GM21381 (cell line): ENCODE measurements around the gene KRTCAP2.
A peak's percentile ranks its signal among the peaks of the same experiment; 100 is the strongest.
"Not testable (repeated sequence)": the region's sequence is repeated elsewhere in the genome, so short reads cannot be mapped to it uniquely, and the experiment has no call there.

Experiments used
- ATAC-seq: cut with Tn5 transposase; IDR thresholded peaks from one replicate; pipeline ENCODE4 v1.9.1; 2021; ENCODE audit warnings: mild to moderate bottlenecking, moderate library complexity; ENCODE audit not compliant: unreplicated experiment

KRTCAP2 gene

GRCh38 chr1:155172732-155173477, at the start of gene KRTCAP2:
KRTCAP2 (minus strand) TSS chr1:155173304; CDS start chr1:155173224, 80 bp downstream.
- ATAC-seq: peak; percentile 72

- not testable (repeated sequence) for ATAC-seq
These were observed 47.3 kb upstream of the KRTCAP2 start for GRCh38 chr1:155220211-155220965.

GRCh38 chr1:155219592-155220031, 46.5 kb upstream of the KRTCAP2 start:
- no peak for ATAC-seq

GRCh38 chr1:155218854-155219591, 45.9 kb upstream of the KRTCAP2 start:
- no peak for ATAC-seq

- not testable (repeated sequence) for ATAC-seq
These were observed 41.6 kb upstream of the KRTCAP2 start for GRCh38 chr1:155214702-155215101.

- not testable (repeated sequence) for ATAC-seq
These were observed 38.9 kb upstream of the KRTCAP2 start for GRCh38 chr1:155212051-155212440.

GRCh38 chr1:155211381-155212050, 38.4 kb upstream of the KRTCAP2 start:
- ATAC-seq: not testable (repeated sequence)

GRCh38 chr1:155210314-155211104, 37.4 kb upstream of the KRTCAP2 start:
- no peak for ATAC-seq

- ATAC-seq: no peak
These were observed 36.2 kb upstream of the KRTCAP2 start for GRCh38 chr1:155209312-155209721.

- peak; percentile 60 for ATAC-seq
These were observed 35.6 kb upstream of the KRTCAP2 start, which contains the start of gene MTX1 for GRCh38 chr1:155208541-155209311. MTX1 (plus strand) TSS chr1:155208695; CDS start chr1:155208805, 110 bp downstream.

GRCh38 chr1:155207806-155208540, 34.9 kb upstream of the KRTCAP2 start, which contains the start of gene THBS3:
THBS3 (minus strand) TSS chr1:155207897; CDS start chr1:155207876, 21 bp downstream.
- ATAC-seq: no peak

GRCh38 chr1:155206891-155207805, 34.0 kb upstream of the KRTCAP2 start:
- no peak for ATAC-seq

GRCh38 chr1:155205969-155206593, 33.0 kb upstream of the KRTCAP2 start:
- no peak for ATAC-seq

- ATAC-seq: no peak
These were observed 31.9 kb upstream of the KRTCAP2 start for GRCh38 chr1:155205035-155205434.

- no peak for ATAC-seq
These were observed 29.8 kb upstream of the KRTCAP2 start for GRCh38 chr1:155202731-155203515.

- ATAC-seq: no peak
These were observed 29.1 kb upstream of the KRTCAP2 start for GRCh38 chr1:155202198-155202597.
